ENCODE measurements around the gene LRRC25. TPM values are rescaled to one million over a fixed set of nuclear protein-coding genes. Genes with fewer than 3 reads are reported as not detected.
A peak's percentile ranks its signal among the peaks of the same experiment; 100 is the strongest.

Gene LRRC25
- total RNA-seq, 4 donors from 2014 or later: 0.34 to 4.2 (median 2.3) TPM

- intact Hi-C loops (cut with DNase I; ENCODE audit: low total_unique reads): no loop called here
- no peak overlapping the region for H3K4me3 ChIP-seq
Observed at GRCh38 chr19:18425515-18426415, 28.3 kb upstream of the LRRC25 start.

GRCh38 chr19:18424890-18425514, 27.6 kb upstream of the LRRC25 start:
- in situ Hi-C loops (cut with MboI; ENCODE audit: low sequenced_read_pairs in 4 of 4) (loop anchor here in 2 of 4 donors (25.0 kb wide), 1 partner anchor 163 kb away; the partner anchor contains the start of gene IQCN (in 2 of the 2)), intact Hi-C loops (cut with DNase I; ENCODE audit: low total_unique reads) (no loop called here)
- Histone ChIP-seq H3K27me3 (no peaks in the 10 kb centered on the region), H3K4me3 (no peak overlapping the region), H3K27ac (peak overlapping the region; percentile 52 to 79 (median 72)), H3K9me3 (no peaks in the 10 kb centered on the region), H3K4me1 (peaks cover 16 to 55% of the 10 kb centered on the region in 2 donors), H3K36me3 (no peaks in the 10 kb centered on the region)
- TF ChIP-seq CTCF (IDR thresholded peaks at IDR 0.05 in 4 of 5, conservative IDR thresholded peaks at IDR 0.05 in 1 of 5) (no peak), POLR2A (IDR thresholded peaks at IDR 0.05) (no peak)
- ATAC-seq (no peak), DNase-seq (no peak)

More at GRCh38 chr19:18425515-18426415, 28.3 kb upstream of the LRRC25 start:
- ATAC-seq: peak; percentile 79 to 87
- H3K9me3 ChIP-seq: no peaks in the 10 kb centered on the region
- in situ Hi-C loops (cut with MboI; ENCODE audit: low sequenced_read_pairs in 4 of 4): no loop called here
- H3K27me3 ChIP-seq: no peaks in the 10 kb centered on the region
- peak overlapping the region; percentile 52 to 79 (median 72) for H3K27ac ChIP-seq
- H3K36me3 ChIP-seq: no peaks in the 10 kb centered on the region
- TF ChIP-seq POLR2A (IDR thresholded peaks at IDR 0.05) (no peak), CTCF (IDR thresholded peaks at IDR 0.05 in 4 of 5, conservative IDR thresholded peaks at IDR 0.05 in 1 of 5) (peak in 2 of 5 experiments; percentile 4 to 23)
- DNase-seq: peak in 1 of 2 donors; percentile 76
- peaks cover 16 to 47% of the 10 kb centered on the region in 2 donors for H3K4me1 ChIP-seq

- Histone ChIP-seq H3K9me3 (no peaks in the 10 kb centered on the region), H3K36me3 (no peaks in the 10 kb centered on the region), H3K4me3 (no peak overlapping the region), H3K27ac (peak overlapping the region in 2 of 4 donors; percentile 24 to 38), H3K4me1 (peaks cover 16 to 53% of the 10 kb centered on the region in 2 donors), H3K27me3 (no peaks in the 10 kb centered on the region)
- intact Hi-C loops (cut with DNase I; ENCODE audit: low total_unique reads) (no loop called here), in situ Hi-C loops (cut with MboI; ENCODE audit: low sequenced_read_pairs in 4 of 4) (loop anchor here in 2 of 4 donors (25.0 kb wide), 1 partner anchor 162 kb away; the partner anchor contains the start of gene IQCN (in 2 of the 2))
- no peak for DNase-seq
- TF ChIP-seq CTCF (IDR thresholded peaks at IDR 0.05 in 4 of 5, conservative IDR thresholded peaks at IDR 0.05 in 1 of 5): no peak
- TF ChIP-seq POLR2A (IDR thresholded peaks at IDR 0.05): no peak
- ATAC-seq: no peak
Observed at GRCh38 chr19:18424122-18424889, 26.9 kb upstream of the LRRC25 start.

GRCh38 chr19:18423258-18424020, 26.0 kb upstream of the LRRC25 start:
- peak overlapping the region in 3 of 4 donors; percentile 24 to 38 (median 33) for H3K27ac ChIP-seq
- intact Hi-C loops (cut with DNase I; ENCODE audit: low total_unique reads): no loop called here
- in situ Hi-C loops (cut with MboI; ENCODE audit: low sequenced_read_pairs in 4 of 4): loop anchor here in 2 of 4 donors (25.0 kb wide), 1 partner anchor 161 kb away; the partner anchor contains the start of gene IQCN (in 2 of the 2)

More at GRCh38 chr19:18423258-18424020, 26.0 kb upstream of the LRRC25 start:
- Histone ChIP-seq H3K4me3 (no peak overlapping the region), H3K36me3 (no peaks in the 10 kb centered on the region), H3K4me1 (peaks cover 22 to 54% of the 10 kb centered on the region in 2 donors), H3K27me3 (peaks cover under 1 to 3% (median under 1%) of the 10 kb centered on the region in 3 donors), H3K9me3 (no peaks in the 10 kb centered on the region)
- DNase-seq (no peak), ATAC-seq (no peak)
- no peak for TF ChIP-seq CTCF (IDR thresholded peaks at IDR 0.05 in 4 of 5, conservative IDR thresholded peaks at IDR 0.05 in 1 of 5)
- TF ChIP-seq POLR2A (IDR thresholded peaks at IDR 0.05): no peak
